Endothelial cell of umbilical vein (primary cell): ENCODE data around the gene EEF1AKMT3. TPM values are rescaled to one million over a fixed set of nuclear protein-coding genes. Genes with fewer than 3 reads are reported as not detected.
A peak's percentile ranks its signal among the peaks of the same experiment; 100 is the strongest.

Experiments
- BruUV-seq: library from RNA; stranded (reverse); fragments of 400-500 nt; replicated peaks from 2 replicates; lab custom pipeline; 2021; lab: Mats Ljungman, UMichigan
- CTCF ChIA-PET: fragments of 300-600, 350-600 bp; sonication (Branson Sonifier 250); formaldehyde crosslinking; loops from one replicate; lab custom pipeline; 2021; ENCODE audit warnings: antibody characterized with exemption, inconsistent platforms; lab: Charles Lee
- POLR2A ChIA-PET: fragments of 300-600, 350-600 bp; sonication (Branson Sonifier 250); formaldehyde crosslinking; loops from one replicate; lab custom pipeline; 2021; ENCODE audit warnings: antibody characterized with exemption, inconsistent platforms; lab: Charles Lee
- DNase-seq: peaks from one replicate; pipeline ENCODE4 v3.0.0-alpha.2; 2011; ENCODE audit warnings: low read depth, low spot score
- FAIRE-seq: peaks from 2 replicates; lab custom pipeline; 2011; peaks lifted over from hg19 to GRCh38; lab: Jason Lieb, UNC
- H2AFZ ChIP-seq: 2 replicates; pipeline ENCODE4 v1.6.0; 2012; ENCODE audit warnings: low read depth, low read length, control low read depth, inconsistent platforms
- H3K27ac ChIP-seq: 2 replicates; pipeline ENCODE4 v1.5.1; 2011; ENCODE audit warnings: low read depth, mild to moderate bottlenecking, control low read depth, low read length, moderate library complexity; ENCODE audit not compliant: insufficient read depth
- H3K27me3 ChIP-seq, 2 experiments: 2 replicates each; pipeline versions ENCODE4 v1.6.0 to v1.6.1; 2011; ENCODE audit warnings: low read length in 2 of 2, mixed read lengths in 1 of 2; ENCODE audit not compliant: control insufficient read depth in 2 of 2, insufficient read depth in 2 of 2
- H3K36me3 ChIP-seq, 2 experiments: 2 replicates in 1 of 2; 3 replicates in 1 of 2; pipeline ENCODE4 v1.5.1; 2011; ENCODE audit warnings: low read length in 2 of 2, mild to moderate bottlenecking in 1 of 2, moderate library complexity in 1 of 2; ENCODE audit not compliant: control insufficient read depth in 2 of 2, insufficient read depth in 2 of 2; ENCODE audit errors: extremely low read depth in 1 of 2
- H3K4me1 ChIP-seq: 3 replicates; pipeline ENCODE4 v1.5.1; 2011; ENCODE audit warnings: mild to moderate bottlenecking, low read length; ENCODE audit not compliant: control insufficient read depth, insufficient read depth; ENCODE audit errors: extremely low read depth
- H3K4me2 ChIP-seq: 2 replicates; pipeline ENCODE4 v1.6.1; 2011; ENCODE audit warnings: low read length, control low read depth, mixed read lengths; ENCODE audit not compliant: insufficient read depth
- H3K4me3 ChIP-seq, 3 experiments: fragments of 200-600 bp in 1 of 3; sonication (generic), shearing (Covaris generic) in 1 of 3; replicated peaks in 1 of 3; 2 replicates each; pipeline ENCODE4 v1.5.1; 2011 to 2016; ENCODE audit warnings: control low read depth in 3 of 3, low read length in 3 of 3, mild to moderate bottlenecking in 2 of 3, inconsistent platforms in 1 of 3, low read depth in 1 of 3, moderate library complexity in 1 of 3; ENCODE audit not compliant: insufficient read depth in 1 of 3
- H3K79me2 ChIP-seq: 2 replicates; pipeline ENCODE4 v1.6.0; 2012; ENCODE audit warnings: low read length, inconsistent platforms; ENCODE audit not compliant: control insufficient read depth, insufficient read depth
- H3K9ac ChIP-seq: replicated peaks from 2 replicates; pipeline ENCODE3; 2011; ENCODE audit warnings: low read length, control low read depth; ENCODE audit not compliant: insufficient read depth; ENCODE audit errors: extremely low read depth
- H3K9me1 ChIP-seq: replicated peaks from 3 replicates; pipeline ENCODE4 v1.6.0; 2011; ENCODE audit warnings: mild to moderate bottlenecking, low read length; ENCODE audit not compliant: control insufficient read depth, insufficient read depth; ENCODE audit errors: extremely low read depth
- H3K9me3 ChIP-seq: replicated peaks from 2 replicates; pipeline ENCODE4 v1.5.1; 2012; ENCODE audit warnings: low read length, inconsistent platforms; ENCODE audit not compliant: control insufficient read depth, insufficient read depth
- H4K20me1 ChIP-seq: replicated peaks from 2 replicates; pipeline ENCODE3; 2011; ENCODE audit warnings: mild to moderate bottlenecking, low read length; ENCODE audit not compliant: control insufficient read depth, insufficient read depth; ENCODE audit errors: extremely low read depth
- CTCF ChIP-seq, 2 donors: IDR thresholded peaks; 1 replicate in 1 of 2; 2 replicates in 1 of 2; pipeline ENCODE4 v1.5.1; 2011; ENCODE audit warnings: low read length in 2 of 2, mild to moderate bottlenecking in 2 of 2, moderate library complexity in 2 of 2, control low read depth in 1 of 2, inconsistent platforms in 1 of 2, low read depth in 1 of 2; ENCODE audit not compliant: insufficient read depth in 1 of 2; ENCODE audit errors: extremely low read depth in 1 of 2
- EZH2 ChIP-seq: IDR thresholded peaks from 2 replicates; pipeline ENCODE4 v1.6.1; 2012; ENCODE audit warnings: borderline replicate concordance, low read depth, mild to moderate bottlenecking, moderate library complexity, low read length, inconsistent platforms; ENCODE audit not compliant: severe bottlenecking
- GATA2 ChIP-seq: IDR thresholded peaks from 2 replicates; pipeline ENCODE4 v1.7.0; 2011; ENCODE audit warnings: low read depth, mild to moderate bottlenecking, moderate library complexity, mixed read lengths, low read length; ENCODE audit not compliant: insufficient read length, insufficient read depth
- JUN ChIP-seq: IDR thresholded peaks from 2 replicates; pipeline ENCODE4 v1.6.1; 2011; ENCODE audit warnings: borderline replicate concordance, low read depth; ENCODE audit not compliant: insufficient read length, insufficient read depth
- MYC ChIP-seq: IDR thresholded peaks from one replicate; pipeline ENCODE4 v1.6.1; 2011; ENCODE audit warnings: mild to moderate bottlenecking, low read depth, low read length
- POLR2A ChIP-seq: IDR thresholded peaks from 2 replicates; pipeline ENCODE4 v1.6.1; 2012; ENCODE audit warnings: low read depth, mild to moderate bottlenecking, control low read depth, low read length
- dilution Hi-C: fragments of 300-500 bp; cut with MboI; formaldehyde crosslinking; loops from one replicate; pipeline ENCODE4 v1.15.0; 2019; ENCODE audit warnings: low sequenced_read_pairs; ENCODE audit not compliant: extremely low pct_ligation_motif_present
- intact Hi-C: fragments of 100-400 bp; cut with micrococcal nuclease; formaldehyde crosslinking; loops from one replicate; pipeline ENCODE4 v1.10.0; 2022
- polyA plus RNA-seq, 4 experiments: library from polyadenylated mRNA; depleted of rRNA in 3 of 4; stranded (reverse) in 3 of 4; unstranded in 1 of 4; fragments of >200 nt; gene quantifications; 2 replicates each; pipeline versions ENCODE4 v1.2.1 to v1.2.3, GENCODE V29; 2011 to 2012; ENCODE audit warnings: missing spikeins in 1 of 4
- total RNA-seq: library from RNA; stranded (reverse); gene quantifications from 2 replicates; pipeline ENCODE4 v1.2.3, GENCODE V29; 2021

The EEF1AKMT3 gene
- total and polyA plus RNA-seq, 2 donors (not counting 3 experiments of a cell fraction or from before 2014, with no cell fraction given), result 7.9 to 8.8 TPM

GRCh38 chr12:57723630-57723962 lies 48.8 kb upstream of the EEF1AKMT3 start:
- no peaks in the 10 kb centered on the region for H4K20me1 ChIP-seq
- no peak for DNase-seq
- no peak overlapping the region for H3K4me3 ChIP-seq
- H3K79me2 ChIP-seq, result no peaks in the 10 kb centered on the region
- ChIA-PET CTCF (interaction anchor here (0.9 to 4.6 kb wide), 2 partner anchors 9 to 13 kb away, joined by 3 to 48 read pairs; partner anchors contain the start of gene AGAP2), POLR2A (no interaction called here)
- dilution Hi-C loops (no loop called here), intact Hi-C loops (no loop called here)
- H3K27me3 ChIP-seq, result no peaks in the 10 kb centered on the region
- peaks cover 0 to 16% of the 10 kb centered on the region in 2 experiments for H3K36me3 ChIP-seq
- H3K9me3 ChIP-seq, result no peaks in the 10 kb centered on the region
- H3K9ac ChIP-seq, result no peak overlapping the region
- no peak overlapping the region for H2AFZ ChIP-seq
- H3K9me1 ChIP-seq, result no peaks in the 10 kb centered on the region
- no TSS peak for BruUV-seq
- H3K4me2 ChIP-seq, result no peak overlapping the region
- FAIRE-seq, result no peak
- no peak overlapping the region for H3K27ac ChIP-seq
- TF ChIP-seq CTCF (IDR thresholded peaks at IDR 0.05; ENCODE audit: extremely low read depth in 1 of 2, insufficient read depth in 1 of 2, low read depth in 1 of 2, low read length in 2 of 2), result no peak
- TF ChIP-seq MYC, result no peak
- no peak for TF ChIP-seq GATA2
- peaks cover 7% of the 10 kb centered on the region for H3K4me1 ChIP-seq

- dilution Hi-C loops, result no loop called here
- ChIA-PET CTCF (interaction anchor here (0.9 to 4.6 kb wide), 2 partner anchors 9 to 12 kb away, joined by 3 to 48 read pairs; partner anchors contain the start of gene AGAP2), POLR2A (no interaction called here)
- Histone ChIP-seq H2AFZ (no peak overlapping the region), H4K20me1 (no peaks in the 10 kb centered on the region), H3K4me1 (peaks cover 7% of the 10 kb centered on the region), H3K9ac (no peak overlapping the region), H3K4me3 (no peak overlapping the region), H3K4me2 (no peak overlapping the region), H3K9me1 (no peaks in the 10 kb centered on the region), H3K9me3 (no peaks in the 10 kb centered on the region), H3K36me3 (peaks cover 0 to 10% of the 10 kb centered on the region in 2 experiments), H3K27me3 (no peaks in the 10 kb centered on the region), H3K27ac (no peak overlapping the region), H3K79me2 (no peaks in the 10 kb centered on the region)
- no peak for FAIRE-seq
- no TSS peak for BruUV-seq
- no peak for DNase-seq
- TF ChIP-seq POLR2A (peak; percentile 41), GATA2 (no peak), EZH2 (no peak), JUN (no peak)
- intact Hi-C loops, result no loop called here
Measured at GRCh38 chr12:57724003-57724935, 48.1 kb upstream of the EEF1AKMT3 start.
